RWPE2 (cell line): ENCODE results near the gene RSU1.

Experiments used
- ATAC-seq: fragments of 200-7000 bp; cut with Tn5 transposase; 3 replicates; pipeline ENCODE4 v1.9.1; 2021; ENCODE audit warnings: low read depth
- DNase-seq: peaks from one replicate; pipeline ENCODE4 v3.0.0-alpha.2; 2020; ENCODE audit warnings: low spot score
- H3K27ac ChIP-seq: fragments of 450-650 bp; 2 replicates; pipeline ENCODE4 v1.5.1; 2017; ENCODE audit warnings: mild to moderate bottlenecking; ENCODE audit not compliant: poor library complexity, severe bottlenecking
- H3K27me3 ChIP-seq: fragments of 250-450 bp; sonication (Bioruptor Pico); 2 replicates; pipeline ENCODE4 v1.5.1; 2021; ENCODE audit warnings: mild to moderate bottlenecking, moderate library complexity; ENCODE audit not compliant: insufficient read depth, poor library complexity, severe bottlenecking
- H3K36me3 ChIP-seq: fragments of 250-450 bp; sonication (Bioruptor Pico); 2 replicates; pipeline ENCODE4 v1.5.1; 2020; ENCODE audit warnings: low read depth, mild to moderate bottlenecking, moderate library complexity
- H3K4me1 ChIP-seq: fragments of 250-450 bp; sonication (Bioruptor Pico); 2 replicates; pipeline ENCODE4 v1.5.1; 2021; ENCODE audit warnings: mild to moderate bottlenecking, moderate library complexity; ENCODE audit not compliant: insufficient read depth, poor library complexity, severe bottlenecking
- H3K4me3 ChIP-seq: fragments of 250-450 bp; sonication (Bioruptor Pico); 2 replicates; pipeline ENCODE4 v1.5.1; 2021; ENCODE audit warnings: mild to moderate bottlenecking, moderate library complexity; ENCODE audit not compliant: severe bottlenecking
- H3K9me3 ChIP-seq: fragments of 250-450 bp; sonication (Bioruptor Pico); 2 replicates; pipeline ENCODE4 v1.5.1; 2021; ENCODE audit warnings: mild to moderate bottlenecking, moderate library complexity; ENCODE audit not compliant: severe bottlenecking
- CTCF ChIP-seq: fragments of 450-650 bp; IDR thresholded peaks from one replicate; pipeline ENCODE4 v1.5.1; 2017; ENCODE audit warnings: mild to moderate bottlenecking, moderate library complexity; ENCODE audit not compliant: poor library complexity, severe bottlenecking

The RSU1 gene

DNA sequence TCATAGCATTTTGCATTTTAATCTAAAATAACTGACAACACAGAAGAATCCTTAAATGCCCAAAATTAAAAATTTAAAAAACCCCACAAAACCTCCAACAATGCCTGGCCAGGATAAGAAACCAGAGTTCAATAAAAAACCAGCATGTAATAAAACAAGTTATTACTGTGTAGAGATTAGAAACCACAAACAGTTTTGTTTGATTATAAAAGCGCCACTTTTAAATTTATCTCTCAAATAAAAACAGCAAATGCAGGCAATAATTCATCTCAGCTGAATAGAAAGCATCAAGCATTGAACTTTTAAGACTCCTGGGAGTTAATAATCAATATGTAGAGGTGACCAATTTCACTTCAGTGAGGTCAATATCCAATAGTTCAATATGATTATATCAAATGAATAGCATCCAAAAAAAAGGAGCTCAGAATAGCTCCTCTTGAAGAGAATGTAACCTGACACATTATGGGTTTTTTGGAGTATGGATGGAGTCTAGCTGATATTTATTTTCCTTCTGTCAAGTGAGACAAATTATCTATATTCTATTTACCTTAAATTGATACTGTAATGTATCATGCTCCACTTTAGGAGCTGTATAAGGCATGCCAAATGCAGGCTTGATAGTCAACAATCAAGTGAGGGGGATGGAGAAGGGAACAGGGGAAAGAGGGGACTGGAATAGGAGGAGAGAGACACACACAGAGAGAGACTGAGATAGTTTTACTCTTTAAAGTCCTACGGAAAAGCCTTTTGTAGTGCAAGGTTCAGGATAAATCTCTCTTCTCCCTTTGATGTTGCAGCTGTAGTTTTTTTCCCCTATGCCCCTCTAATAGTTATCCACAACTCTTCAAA lies 130.9 kb downstream of the RSU1 start:
- H3K4me1 ChIP-seq = no peaks in the 10 kb centered on the region
- H3K27ac ChIP-seq = no peak overlapping the region
- H3K27me3 ChIP-seq = no peaks in the 10 kb centered on the region
- H3K4me3 ChIP-seq = no peak overlapping the region
- no peak for DNase-seq
- no peak for ATAC-seq
- no peaks in the 10 kb centered on the region for H3K36me3 ChIP-seq
- H3K9me3 ChIP-seq = no peaks in the 10 kb centered on the region
- TF ChIP-seq CTCF = no peak

- ATAC-seq = no peak
- H3K27me3 ChIP-seq = no peaks in the 10 kb centered on the region
- no peak for TF ChIP-seq CTCF
Observed at GRCh38 chr10:16685551-16685950, 131.7 kb downstream of the RSU1 start.

GRCh38 chr10:16681521-16681920 lies 135.7 kb downstream of the RSU1 start:
- DNase-seq (no peak), ATAC-seq (no peak)
- Histone ChIP-seq H3K27me3 (no peaks in the 10 kb centered on the region), H3K9me3 (no peaks in the 10 kb centered on the region), H3K27ac (no peak overlapping the region), H3K4me3 (no peak overlapping the region), H3K36me3 (no peaks in the 10 kb centered on the region), H3K4me1 (no peaks in the 10 kb centered on the region)
- TF ChIP-seq CTCF = no peak

More at GRCh38 chr10:16685551-16685950, 131.7 kb downstream of the RSU1 start:
- Histone ChIP-seq H3K36me3 (no peaks in the 10 kb centered on the region), H3K4me1 (no peaks in the 10 kb centered on the region), H3K9me3 (no peaks in the 10 kb centered on the region), H3K4me3 (no peak overlapping the region), H3K27ac (no peak overlapping the region)
- DNase-seq = no peak

DNA sequence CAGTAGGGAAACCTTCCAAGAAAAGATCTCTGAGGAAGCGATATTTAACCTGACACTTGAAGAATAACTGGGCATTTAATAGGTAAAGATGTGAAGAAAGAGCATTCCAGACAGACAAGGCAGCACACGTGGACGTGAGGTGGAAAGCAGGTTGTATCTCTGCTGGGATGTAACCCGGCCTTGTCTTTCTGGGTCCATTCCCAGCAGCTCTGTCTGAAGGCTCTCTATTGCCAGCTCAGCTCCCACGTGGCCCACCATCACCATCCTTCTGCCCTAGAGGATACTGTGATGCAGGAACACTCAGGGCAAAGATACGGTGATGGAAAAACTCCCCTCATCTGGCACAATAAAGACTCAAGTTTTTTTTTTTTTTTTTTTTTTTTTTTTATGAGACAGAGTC lies 137.7 kb downstream of the RSU1 start:
- ATAC-seq (no peak), DNase-seq (no peak)
- H3K4me1 ChIP-seq = no peaks in the 10 kb centered on the region
- H3K36me3 ChIP-seq = no peaks in the 10 kb centered on the region
- no peak overlapping the region for H3K4me3 ChIP-seq
- H3K27me3 ChIP-seq = no peaks in the 10 kb centered on the region
- H3K9me3 ChIP-seq = no peaks in the 10 kb centered on the region
- TF ChIP-seq CTCF = no peak
- H3K27ac ChIP-seq = no peak overlapping the region

DNA sequence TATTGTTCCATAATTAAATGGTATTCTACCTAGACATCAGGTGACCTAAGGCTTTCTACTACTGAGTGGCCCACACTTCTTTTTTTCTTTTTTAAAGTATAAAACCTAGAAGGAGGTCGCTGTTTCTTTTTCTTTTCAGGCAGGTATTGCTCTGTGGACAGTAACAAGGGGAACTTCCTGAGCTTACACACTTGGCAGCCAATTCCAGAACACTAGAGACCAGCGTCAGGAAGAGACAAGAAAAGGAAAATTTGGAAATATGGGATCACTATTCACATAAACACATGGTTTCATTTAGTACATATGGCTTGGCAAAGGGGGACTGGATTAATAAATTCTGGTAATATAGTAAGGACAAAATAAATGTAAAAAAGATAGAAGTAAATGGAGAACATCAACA lies 141.9 kb downstream of the RSU1 start:
- no peak overlapping the region for H3K27ac ChIP-seq
- no peak for TF ChIP-seq CTCF
- H3K27me3 ChIP-seq = no peaks in the 10 kb centered on the region
- H3K9me3 ChIP-seq = no peaks in the 10 kb centered on the region
- no peaks in the 10 kb centered on the region for H3K36me3 ChIP-seq
- H3K4me1 ChIP-seq = no peaks in the 10 kb centered on the region
- H3K4me3 ChIP-seq = no peak overlapping the region
- DNase-seq (no peak), ATAC-seq (no peak)
